Stimulated activated CD4-positive, alpha-beta T cell treated with anti-CD3 and anti-CD28 coated beads, Interleukin-1b, Interleukin-23, amount 100 ng/mL, for 1 hour (primary cell): Measurements from ENCODE around the gene PDK1.
"Not testable (repeated sequence)": the region's sequence is repeated elsewhere in the genome, so short reads cannot be mapped to it uniquely, and the experiment has no call there.

Experiments used
- DNase-seq, 2 donors: peaks; one replicate each; pipeline ENCODE4 v3.0.0-alpha.2; 2020; ENCODE audit warnings: low read depth in 2 of 2

PDK1 gene

GRCh38 chr2:172552547-172553291 lies 3.2 kb upstream of the PDK1 start:
- no peak for DNase-seq

GRCh38 chr2:172554352-172555271 lies 1.3 kb upstream of the PDK1 start:
- DNase-seq: no peak

GRCh38 chr2:172555272-172555521 lies 693 bp upstream of the PDK1 start:
- no peak for DNase-seq

- DNase-seq: peak in 1 of 2 donors; percentile 16
Observed at GRCh38 chr2:172556284-172557033, 569 bp downstream of the PDK1 start.

GRCh38 chr2:172558372-172558771 lies 2.5 kb downstream of the PDK1 start:
- DNase-seq: no peak

- no peak for DNase-seq
Observed at GRCh38 chr2:172560721-172561120, 4.8 kb downstream of the PDK1 start.

GRCh38 chr2:172561270-172561669 lies 5.4 kb downstream of the PDK1 start:
- no peak for DNase-seq

- DNase-seq: no peak
Observed at GRCh38 chr2:172562298-172562697, 6.4 kb downstream of the PDK1 start.

- DNase-seq: no peak
Observed at GRCh38 chr2:172564376-172564775, 8.5 kb downstream of the PDK1 start.

GRCh38 chr2:172571245-172571644 lies 15.4 kb downstream of the PDK1 start:
- DNase-seq: no peak

GRCh38 chr2:172572981-172573380 lies 17.1 kb downstream of the PDK1 start:
- DNase-seq: no peak

- DNase-seq: no peak
Observed at GRCh38 chr2:172574965-172575364, 19.1 kb downstream of the PDK1 start.

- DNase-seq: no peak
Observed at GRCh38 chr2:172578054-172578453, 22.2 kb downstream of the PDK1 start.

- DNase-seq: no peak
Observed at GRCh38 chr2:172578860-172579512, 23.1 kb downstream of the PDK1 start.

GRCh38 chr2:172580544-172580943 lies 24.7 kb downstream of the PDK1 start:
- no peak for DNase-seq

- DNase-seq: no peak
Observed at GRCh38 chr2:172582656-172583055, 26.8 kb downstream of the PDK1 start.

GRCh38 chr2:172586245-172586891 lies 30.5 kb downstream of the PDK1 start:
- DNase-seq: no peak

GRCh38 chr2:172587231-172587630 lies 31.3 kb downstream of the PDK1 start:
- DNase-seq: not testable (repeated sequence)

GRCh38 chr2:172588931-172589330 lies 33.0 kb downstream of the PDK1 start:
- no peak for DNase-seq

GRCh38 chr2:172591386-172591785 lies 35.5 kb downstream of the PDK1 start:
- not testable (repeated sequence) for DNase-seq

GRCh38 chr2:172592190-172592589 lies 36.3 kb downstream of the PDK1 start:
- DNase-seq: not testable (repeated sequence)
